ENCODE data around the gene SDF2L1. TPM values are rescaled to one million over a fixed set of nuclear protein-coding genes. Genes with fewer than 3 reads are reported as not detected.

SDF2L1 gene
- total and polyA plus RNA-seq, 2 donors (not counting 3 experiments of a cell fraction or from before 2014, with no cell fraction given) = 66.7 to 79.5 TPM

DNA sequence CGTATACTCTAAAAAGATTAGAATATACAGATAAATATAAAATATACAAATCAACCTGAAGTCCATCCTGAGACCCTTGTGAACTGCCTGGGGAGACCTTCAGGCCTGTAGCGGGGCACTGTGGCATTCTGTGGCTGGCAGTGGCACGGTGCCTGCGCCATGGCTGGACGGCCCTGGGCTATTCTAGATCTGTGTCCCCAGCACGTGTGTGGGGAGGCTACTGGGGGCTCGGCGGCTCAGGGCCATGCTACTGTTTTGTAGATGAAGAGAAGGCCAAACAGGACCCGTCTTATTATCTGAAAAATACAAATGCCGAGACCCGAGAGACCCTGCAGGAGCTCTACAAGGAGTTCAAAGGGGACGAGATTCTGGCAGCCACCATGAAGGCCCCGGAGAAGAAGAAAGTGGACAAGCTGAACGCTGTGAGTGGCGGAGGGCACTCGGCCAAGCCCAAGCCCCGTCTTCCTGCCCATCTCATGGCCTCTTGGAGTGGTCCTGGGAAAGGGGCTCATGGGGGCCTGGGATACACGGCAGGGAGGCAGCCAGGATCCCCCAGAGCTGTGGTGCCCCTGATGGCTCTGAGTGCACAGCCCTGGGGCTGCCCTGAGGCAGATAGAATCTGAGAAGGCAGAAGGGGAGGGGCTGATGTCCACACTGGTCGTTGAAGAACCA, 42.5 kb downstream of the SDF2L1 start:
- Histone ChIP-seq H3K4me1 (ENCODE audit: control insufficient read depth, extremely low read depth, insufficient read depth, low read length) (no peaks in the 10 kb centered on the region), H3K79me2 (ENCODE audit: control insufficient read depth, insufficient read depth, low read length) (no peaks in the 10 kb centered on the region)
- POLR2A ChIA-PET = no interaction called here

More for the DNA sequence above, 42.5 kb downstream of the SDF2L1 start:
- intact Hi-C loops (cut with micrococcal nuclease) = no loop called here
- no peak overlapping the region for H3K4me2 ChIP-seq (ENCODE audit: insufficient read depth, low read length)
- H3K9me3 ChIP-seq (replicated peaks; ENCODE audit: control insufficient read depth, insufficient read depth, low read length) = no peaks in the 10 kb centered on the region
- peaks cover 0 to 45% of the 10 kb centered on the region in 2 experiments for H3K36me3 ChIP-seq (ENCODE audit: control insufficient read depth in 2 of 2, extremely low read depth in 1 of 2, insufficient read depth in 2 of 2, low read length in 2 of 2)
- no peaks in the 10 kb centered on the region for H3K9me1 ChIP-seq (replicated peaks; ENCODE audit: control insufficient read depth, extremely low read depth, insufficient read depth, low read length)
- H3K9ac ChIP-seq (replicated peaks; ENCODE audit: extremely low read depth, insufficient read depth, low read length) = no peak overlapping the region
- BruUV-seq (replicated peaks) = no TSS peak
- no peak for TF ChIP-seq GATA2 (IDR thresholded peaks at IDR 0.05; ENCODE audit: insufficient read depth, insufficient read length, low read depth, low read length)
- TF ChIP-seq FOS (IDR thresholded peaks at IDR 0.05; ENCODE audit: borderline replicate concordance, insufficient read depth, low read length) = no peak
- TF ChIP-seq, protein P1, sequence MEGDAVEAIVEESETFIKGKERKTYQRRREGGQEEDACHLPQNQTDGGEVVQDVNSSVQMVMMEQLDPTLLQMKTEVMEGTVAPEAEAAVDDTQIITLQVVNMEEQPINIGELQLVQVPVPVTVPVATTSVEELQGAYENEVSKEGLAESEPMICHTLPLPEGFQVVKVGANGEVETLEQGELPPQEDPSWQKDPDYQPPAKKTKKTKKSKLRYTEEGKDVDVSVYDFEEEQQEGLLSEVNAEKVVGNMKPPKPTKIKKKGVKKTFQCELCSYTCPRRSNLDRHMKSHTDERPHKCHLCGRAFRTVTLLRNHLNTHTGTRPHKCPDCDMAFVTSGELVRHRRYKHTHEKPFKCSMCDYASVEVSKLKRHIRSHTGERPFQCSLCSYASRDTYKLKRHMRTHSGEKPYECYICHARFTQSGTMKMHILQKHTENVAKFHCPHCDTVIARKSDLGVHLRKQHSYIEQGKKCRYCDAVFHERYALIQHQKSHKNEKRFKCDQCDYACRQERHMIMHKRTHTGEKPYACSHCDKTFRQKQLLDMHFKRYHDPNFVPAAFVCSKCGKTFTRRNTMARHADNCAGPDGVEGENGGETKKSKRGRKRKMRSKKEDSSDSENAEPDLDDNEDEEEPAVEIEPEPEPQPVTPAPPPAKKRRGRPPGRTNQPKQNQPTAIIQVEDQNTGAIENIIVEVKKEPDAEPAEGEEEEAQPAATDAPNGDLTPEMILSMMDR (IDR thresholded peaks at IDR 0.05; ENCODE audit: extremely low read depth in 1 of 2, insufficient read depth in 1 of 2, low read depth in 1 of 2, low read length in 2 of 2) = no peak
- no peak for TF ChIP-seq MAX (IDR thresholded peaks at IDR 0.05; ENCODE audit: insufficient read depth, insufficient read length)
- no peak for TF ChIP-seq EZH2 (IDR thresholded peaks at IDR 0.05; ENCODE audit: borderline replicate concordance, low read depth, low read length, severe bottlenecking)
- no peak for TF ChIP-seq POLR2AphosphoS5 (IDR thresholded peaks at IDR 0.05; ENCODE audit: insufficient read depth, low read depth, low read length)
- no peak for TF ChIP-seq MYC (IDR thresholded peaks at IDR 0.05; ENCODE audit: low read depth, low read length)
- TF ChIP-seq POLR2A (IDR thresholded peaks at IDR 0.05; ENCODE audit: low read depth, low read length) = no peak
- TF ChIP-seq JUN (IDR thresholded peaks at IDR 0.05; ENCODE audit: borderline replicate concordance, insufficient read depth, insufficient read length, low read depth) = no peak
- no peak overlapping the region for H3K4me3 ChIP-seq (replicated peaks in 1 of 3; ENCODE audit: insufficient read depth in 1 of 3, low read depth in 1 of 3, low read length in 3 of 3)
- no peaks in the 10 kb centered on the region for H4K20me1 ChIP-seq (replicated peaks; ENCODE audit: control insufficient read depth, extremely low read depth, insufficient read depth, low read length)
- H3K27ac ChIP-seq (ENCODE audit: insufficient read depth, low read depth, low read length) = no peak overlapping the region
- CTCF ChIA-PET = interaction anchor here (1.3 kb wide), 1 partner anchor 9 kb away, joined by 3 read pairs; no protein-coding TSS in a partner anchor
- no peak for DNase-seq (ENCODE audit: low read depth, low spot score)
- FAIRE-seq = no peak
- dilution Hi-C loops (cut with MboI; ENCODE audit: extremely low pct_ligation_motif_present, low sequenced_read_pairs) = no loop called here
- no peaks in the 10 kb centered on the region for H3K27me3 ChIP-seq (ENCODE audit: control insufficient read depth in 2 of 2, insufficient read depth in 2 of 2, low read length in 2 of 2)
- H2AFZ ChIP-seq (ENCODE audit: low read depth, low read length) = no peak overlapping the region
